ENCODE measurements around the gene HIBADH. TPM values are rescaled to one million over a fixed set of nuclear protein-coding genes. Genes with fewer than 3 reads are reported as not detected.

The HIBADH gene
- total RNA-seq, 4 donors from 2014 or later, result 68.8 to 87.2 (median 73.3) TPM

- TF ChIP-seq CTCF (IDR thresholded peaks at IDR 0.05; ENCODE audit: low read depth), result no peak
These were observed 26.2 kb downstream of the HIBADH start for GRCh38 chr7:27636326-27637006.

GRCh38 chr7:27635728-27636127 lies 27.0 kb downstream of the HIBADH start:
- no peak for TF ChIP-seq CTCF (IDR thresholded peaks at IDR 0.05; ENCODE audit: low read depth)

- no peak for TF ChIP-seq CTCF (IDR thresholded peaks at IDR 0.05; ENCODE audit: low read depth)
These were observed 27.8 kb downstream of the HIBADH start for GRCh38 chr7:27634671-27635493.

- TF ChIP-seq CTCF (IDR thresholded peaks at IDR 0.05; ENCODE audit: low read depth), result no peak
These were observed 29.6 kb downstream of the HIBADH start for GRCh38 chr7:27633062-27633461.

DNA sequence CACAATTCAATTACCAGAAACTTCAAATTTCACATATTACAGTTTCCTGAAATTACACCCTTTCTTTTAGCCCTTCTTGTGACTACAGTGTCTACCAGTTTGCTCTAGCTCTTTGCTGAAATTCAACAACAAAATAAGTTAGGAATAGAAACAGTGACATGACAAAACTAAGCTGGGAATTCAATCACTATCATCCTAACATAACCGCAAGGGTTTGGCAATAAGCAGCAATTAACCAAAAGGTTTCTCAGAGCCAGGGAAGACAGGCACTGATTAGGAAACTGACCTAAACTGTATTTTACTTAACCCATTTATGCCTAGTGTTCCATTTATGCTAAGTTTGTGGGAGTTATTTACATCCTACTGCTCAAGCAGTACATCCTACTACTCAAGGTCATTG lies 31.3 kb downstream of the HIBADH start:
- TF ChIP-seq CTCF (IDR thresholded peaks at IDR 0.05; ENCODE audit: low read depth), result no peak

- TF ChIP-seq CTCF (IDR thresholded peaks at IDR 0.05; ENCODE audit: low read depth), result no peak
These were observed 35.5 kb downstream of the HIBADH start for GRCh38 chr7:27627146-27627545.

GRCh38 chr7:27619492-27619891 lies 43.2 kb downstream of the HIBADH start:
- no peak for TF ChIP-seq CTCF (IDR thresholded peaks at IDR 0.05; ENCODE audit: low read depth)
